Neural cell (in vitro differentiated cells): ENCODE data around the gene VPS39. TPM values are rescaled to one million over a fixed set of nuclear protein-coding genes. Genes with fewer than 3 reads are reported as not detected.

Experiments
- H2AFZ ChIP-seq: fragments of 200-600, 300-800 bp; sonication (generic), shearing (Covaris generic); 2 replicates; pipeline ENCODE4 v1.6.0; 2014; ENCODE audit warnings: low read depth, mild to moderate bottlenecking, antibody characterized with exemption, low read length, moderate library complexity
- H3F3A ChIP-seq: fragments of 200-600 bp; shearing (Covaris generic); 2 replicates; pipeline ENCODE4 v1.6.1; 2016; ENCODE audit warnings: mild to moderate bottlenecking, moderate library complexity, mixed read lengths, antibody characterized with exemption, low read length; ENCODE audit not compliant: insufficient read depth, poor library complexity, severe bottlenecking
- H3K27ac ChIP-seq: fragments of 200-600, 300-800 bp; sonication (generic), shearing (Covaris generic); 2 replicates; pipeline ENCODE4 v1.5.1; 2014; ENCODE audit warnings: mild to moderate bottlenecking, low read length, moderate library complexity
- H3K27me3 ChIP-seq: fragments of 300-800, 200-600 bp; sonication (generic), shearing (Covaris generic); 2 replicates; pipeline ENCODE4 v1.6.0; 2014; ENCODE audit warnings: mild to moderate bottlenecking, low read depth, low read length, moderate library complexity; ENCODE audit not compliant: insufficient read depth
- H3K36me3 ChIP-seq: fragments of 300-800, 200-600 bp; sonication (generic), shearing (Covaris generic); 2 replicates; pipeline ENCODE4 v1.5.1; 2014; ENCODE audit warnings: mild to moderate bottlenecking, antibody characterized with exemption, low read length, moderate library complexity; ENCODE audit not compliant: insufficient read depth
- H3K4me2 ChIP-seq: fragments of 300-800, 200-600 bp; sonication (generic), shearing (Covaris generic); 2 replicates; pipeline ENCODE4 v1.6.0; 2014; ENCODE audit warnings: mild to moderate bottlenecking, low read length
- H3K4me3 ChIP-seq: fragments of 300-800, 200-600 bp; sonication (generic), shearing (Covaris generic); 2 replicates; pipeline ENCODE4 v1.5.1; 2014; ENCODE audit warnings: mild to moderate bottlenecking, low read length, moderate library complexity
- H3K79me2 ChIP-seq: fragments of 200-600 bp; shearing (Covaris generic); replicated peaks from 2 replicates; pipeline ENCODE4 v1.6.0; 2014; ENCODE audit warnings: mild to moderate bottlenecking, low read length, moderate library complexity; ENCODE audit not compliant: insufficient read depth
- H3K9ac ChIP-seq: fragments of 300-800, 200-600 bp; sonication (generic), shearing (Covaris generic); 2 replicates; pipeline ENCODE4 v1.6.1; 2016; ENCODE audit warnings: mild to moderate bottlenecking, low read length, mixed read lengths
- H3K9me2 ChIP-seq: fragments of 200-600 bp; shearing (Covaris generic); 2 replicates; pipeline ENCODE4 v1.6.1; 2016; ENCODE audit warnings: mild to moderate bottlenecking, low read length, mixed read lengths; ENCODE audit not compliant: insufficient read depth
- H3K9me3 ChIP-seq: fragments of 200-600, 300-800 bp; sonication (generic), shearing (Covaris generic); 2 replicates; pipeline ENCODE4 v1.6.1; 2016; ENCODE audit warnings: mild to moderate bottlenecking, mixed run types, low read length, moderate library complexity, mixed read lengths
- H4K20me1 ChIP-seq: fragments of 200-600 bp; shearing (Covaris generic); 2 replicates; pipeline ENCODE4 v1.6.1; 2016; ENCODE audit warnings: mild to moderate bottlenecking, mixed run types; ENCODE audit not compliant: insufficient read depth
- EP300 ChIP-seq: fragments of 450-650 bp; conservative IDR thresholded peaks from 2 replicates; pipeline ENCODE4 v1.6.1; 2014; ENCODE audit warnings: antibody characterized with exemption, mild to moderate bottlenecking, moderate library complexity; ENCODE audit not compliant: poor library complexity, severe bottlenecking
- EZH2 ChIP-seq: fragments of 200-600, 300-800 bp; shearing (Covaris generic), sonication (generic); IDR thresholded peaks from 2 replicates; pipeline ENCODE4 v1.6.1; 2014; ENCODE audit warnings: antibody characterized with exemption, low read length, borderline replicate concordance, mild to moderate bottlenecking; ENCODE audit not compliant: insufficient read depth, poor library complexity, severe bottlenecking
- MXI1 ChIP-seq: fragments of 450-650 bp; conservative IDR thresholded peaks from 2 replicates; pipeline ENCODE4 v1.6.1; 2014; ENCODE audit warnings: antibody characterized with exemption, mild to moderate bottlenecking; ENCODE audit not compliant: poor library complexity, severe bottlenecking
- POLR2AphosphoS5 ChIP-seq: IDR thresholded peaks from 2 replicates; pipeline ENCODE4 v1.6.1; 2012
- RAD21 ChIP-seq: fragments of 450-650 bp; conservative IDR thresholded peaks from 2 replicates; pipeline ENCODE4 v1.6.1; 2014; ENCODE audit warnings: antibody characterized with exemption, mild to moderate bottlenecking, moderate library complexity
- SMC3 ChIP-seq: fragments of 450-650 bp; conservative IDR thresholded peaks from 2 replicates; pipeline ENCODE4 v1.6.1; 2014; ENCODE audit warnings: antibody characterized with exemption, mild to moderate bottlenecking, moderate library complexity; ENCODE audit not compliant: poor library complexity
- TAF1 ChIP-seq: IDR thresholded peaks from 2 replicates; pipeline ENCODE4 v1.6.1; 2012; ENCODE audit warnings: low read depth
- polyA plus RNA-seq: library from polyadenylated mRNA; depleted of rRNA; stranded (reverse); fragments of >200 nt; gene quantifications from 2 replicates; pipeline ENCODE4 v1.2.3, GENCODE V29; 2014
- TF ChIP-seq, protein P1 (sequence below): fragments of 450-650 bp; IDR thresholded peaks from 2 replicates; pipeline ENCODE4 v1.5.1; 2014; ENCODE audit warnings: antibody characterized with exemption, mild to moderate bottlenecking, moderate library complexity; ENCODE audit not compliant: poor library complexity, severe bottlenecking
- TF ChIP-seq, protein P2 (sequence below): IDR thresholded peaks from 2 replicates; pipeline ENCODE4 v1.6.1; 2012; ENCODE audit warnings: borderline replicate concordance

Gene VPS39
- polyA plus RNA-seq, 1 donor from 2014 or later = 59.9 TPM

DNA sequence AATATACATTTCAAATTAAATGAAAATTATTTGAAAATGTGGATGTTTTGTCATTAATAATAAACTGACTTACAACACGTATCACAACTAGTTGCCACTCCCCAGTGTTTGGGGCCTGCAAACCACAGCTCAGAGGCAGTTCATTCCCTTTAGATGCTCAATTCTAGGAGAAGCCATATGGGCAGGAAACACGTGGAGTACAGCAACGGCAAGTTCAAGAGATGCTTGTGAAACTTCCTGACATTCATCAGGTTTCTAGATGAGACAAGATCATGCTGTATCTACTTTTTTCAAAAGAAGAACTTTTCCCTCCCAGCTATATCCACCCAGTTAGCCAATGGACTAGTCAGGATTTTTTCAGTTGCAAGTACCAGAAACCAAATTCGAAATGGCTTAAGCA lies 96.2 kb downstream of the VPS39 start:
- TF ChIP-seq EP300 = no peak
- TF ChIP-seq TAF1 = no peak
- no peak for TF ChIP-seq RAD21
- TF ChIP-seq EZH2 = no peak
- TF ChIP-seq, protein P1, sequence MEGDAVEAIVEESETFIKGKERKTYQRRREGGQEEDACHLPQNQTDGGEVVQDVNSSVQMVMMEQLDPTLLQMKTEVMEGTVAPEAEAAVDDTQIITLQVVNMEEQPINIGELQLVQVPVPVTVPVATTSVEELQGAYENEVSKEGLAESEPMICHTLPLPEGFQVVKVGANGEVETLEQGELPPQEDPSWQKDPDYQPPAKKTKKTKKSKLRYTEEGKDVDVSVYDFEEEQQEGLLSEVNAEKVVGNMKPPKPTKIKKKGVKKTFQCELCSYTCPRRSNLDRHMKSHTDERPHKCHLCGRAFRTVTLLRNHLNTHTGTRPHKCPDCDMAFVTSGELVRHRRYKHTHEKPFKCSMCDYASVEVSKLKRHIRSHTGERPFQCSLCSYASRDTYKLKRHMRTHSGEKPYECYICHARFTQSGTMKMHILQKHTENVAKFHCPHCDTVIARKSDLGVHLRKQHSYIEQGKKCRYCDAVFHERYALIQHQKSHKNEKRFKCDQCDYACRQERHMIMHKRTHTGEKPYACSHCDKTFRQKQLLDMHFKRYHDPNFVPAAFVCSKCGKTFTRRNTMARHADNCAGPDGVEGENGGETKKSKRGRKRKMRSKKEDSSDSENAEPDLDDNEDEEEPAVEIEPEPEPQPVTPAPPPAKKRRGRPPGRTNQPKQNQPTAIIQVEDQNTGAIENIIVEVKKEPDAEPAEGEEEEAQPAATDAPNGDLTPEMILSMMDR = no peak
- TF ChIP-seq POLR2AphosphoS5 = no peak
- TF ChIP-seq, protein P2, sequence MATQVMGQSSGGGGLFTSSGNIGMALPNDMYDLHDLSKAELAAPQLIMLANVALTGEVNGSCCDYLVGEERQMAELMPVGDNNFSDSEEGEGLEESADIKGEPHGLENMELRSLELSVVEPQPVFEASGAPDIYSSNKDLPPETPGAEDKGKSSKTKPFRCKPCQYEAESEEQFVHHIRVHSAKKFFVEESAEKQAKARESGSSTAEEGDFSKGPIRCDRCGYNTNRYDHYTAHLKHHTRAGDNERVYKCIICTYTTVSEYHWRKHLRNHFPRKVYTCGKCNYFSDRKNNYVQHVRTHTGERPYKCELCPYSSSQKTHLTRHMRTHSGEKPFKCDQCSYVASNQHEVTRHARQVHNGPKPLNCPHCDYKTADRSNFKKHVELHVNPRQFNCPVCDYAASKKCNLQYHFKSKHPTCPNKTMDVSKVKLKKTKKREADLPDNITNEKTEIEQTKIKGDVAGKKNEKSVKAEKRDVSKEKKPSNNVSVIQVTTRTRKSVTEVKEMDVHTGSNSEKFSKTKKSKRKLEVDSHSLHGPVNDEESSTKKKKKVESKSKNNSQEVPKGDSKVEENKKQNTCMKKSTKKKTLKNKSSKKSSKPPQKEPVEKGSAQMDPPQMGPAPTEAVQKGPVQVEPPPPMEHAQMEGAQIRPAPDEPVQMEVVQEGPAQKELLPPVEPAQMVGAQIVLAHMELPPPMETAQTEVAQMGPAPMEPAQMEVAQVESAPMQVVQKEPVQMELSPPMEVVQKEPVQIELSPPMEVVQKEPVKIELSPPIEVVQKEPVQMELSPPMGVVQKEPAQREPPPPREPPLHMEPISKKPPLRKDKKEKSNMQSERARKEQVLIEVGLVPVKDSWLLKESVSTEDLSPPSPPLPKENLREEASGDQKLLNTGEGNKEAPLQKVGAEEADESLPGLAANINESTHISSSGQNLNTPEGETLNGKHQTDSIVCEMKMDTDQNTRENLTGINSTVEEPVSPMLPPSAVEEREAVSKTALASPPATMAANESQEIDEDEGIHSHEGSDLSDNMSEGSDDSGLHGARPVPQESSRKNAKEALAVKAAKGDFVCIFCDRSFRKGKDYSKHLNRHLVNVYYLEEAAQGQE = no peak
- TF ChIP-seq SMC3 = no peak
- no peak for TF ChIP-seq MXI1

DNA sequence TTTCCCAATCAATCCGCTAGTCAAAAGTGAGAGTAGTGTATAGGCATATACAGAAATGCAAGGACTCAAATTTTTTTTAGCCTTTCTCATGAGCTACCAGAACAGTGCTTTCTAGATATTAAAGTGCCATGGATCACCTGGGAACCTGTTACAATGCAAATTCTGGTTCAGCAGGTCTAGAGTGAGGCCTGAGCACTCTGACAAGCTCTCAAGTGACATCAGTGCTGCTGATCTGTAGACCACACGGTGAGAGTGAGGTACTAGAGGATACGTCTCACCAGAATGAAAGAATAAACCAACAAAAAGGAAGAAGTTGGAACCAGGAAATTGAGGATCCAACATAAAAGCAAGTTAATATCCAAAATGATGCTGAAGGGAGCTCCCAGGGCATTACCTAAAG lies 97.7 kb downstream of the VPS39 start:
- Histone ChIP-seq H3K79me2 (no peaks in the 10 kb centered on the region), H3K36me3 (no peaks in the 10 kb centered on the region), H3F3A (no peaks in the 10 kb centered on the region), H4K20me1 (no peaks in the 10 kb centered on the region), H3K9ac (no peak overlapping the region), H3K9me3 (no peaks in the 10 kb centered on the region), H3K9me2 (no peaks in the 10 kb centered on the region), H3K27me3 (no peaks in the 10 kb centered on the region), H3K4me3 (no peak overlapping the region), H3K27ac (no peak overlapping the region), H3K4me2 (no peak overlapping the region), H2AFZ (no peak overlapping the region)
- TF ChIP-seq, protein P1 = no peak
- no peak for TF ChIP-seq TAF1
- TF ChIP-seq EZH2 = no peak
- TF ChIP-seq, protein P2 = no peak

More for the DNA sequence above, 96.2 kb downstream of the VPS39 start:
- no peak overlapping the region for H3K27ac ChIP-seq
- H3K79me2 ChIP-seq = no peaks in the 10 kb centered on the region
- H3K36me3 ChIP-seq = no peaks in the 10 kb centered on the region
- H4K20me1 ChIP-seq = no peaks in the 10 kb centered on the region
- H3K9me2 ChIP-seq = no peaks in the 10 kb centered on the region
- no peak overlapping the region for H2AFZ ChIP-seq
- H3K4me3 ChIP-seq = no peak overlapping the region
- no peaks in the 10 kb centered on the region for H3F3A ChIP-seq
- no peaks in the 10 kb centered on the region for H3K9me3 ChIP-seq
- H3K9ac ChIP-seq = no peak overlapping the region
- H3K4me2 ChIP-seq = no peak overlapping the region
- H3K27me3 ChIP-seq = no peaks in the 10 kb centered on the region
